NOMO-1 treated with dmso at 0.1 percent for 144 hours (cell line): ENCODE measurements around the gene SCFD2.
"Not testable (repeated sequence)": the region's sequence is repeated elsewhere in the genome, so short reads cannot be mapped to it uniquely, and the experiment has no call there.

ENCODE experiments used
- DNase-seq: peaks from one replicate; lab custom pipeline; 2025; ENCODE audit not compliant: unreplicated experiment; lab: John Stamatoyannopoulos, UW

The SCFD2 gene

DNA sequence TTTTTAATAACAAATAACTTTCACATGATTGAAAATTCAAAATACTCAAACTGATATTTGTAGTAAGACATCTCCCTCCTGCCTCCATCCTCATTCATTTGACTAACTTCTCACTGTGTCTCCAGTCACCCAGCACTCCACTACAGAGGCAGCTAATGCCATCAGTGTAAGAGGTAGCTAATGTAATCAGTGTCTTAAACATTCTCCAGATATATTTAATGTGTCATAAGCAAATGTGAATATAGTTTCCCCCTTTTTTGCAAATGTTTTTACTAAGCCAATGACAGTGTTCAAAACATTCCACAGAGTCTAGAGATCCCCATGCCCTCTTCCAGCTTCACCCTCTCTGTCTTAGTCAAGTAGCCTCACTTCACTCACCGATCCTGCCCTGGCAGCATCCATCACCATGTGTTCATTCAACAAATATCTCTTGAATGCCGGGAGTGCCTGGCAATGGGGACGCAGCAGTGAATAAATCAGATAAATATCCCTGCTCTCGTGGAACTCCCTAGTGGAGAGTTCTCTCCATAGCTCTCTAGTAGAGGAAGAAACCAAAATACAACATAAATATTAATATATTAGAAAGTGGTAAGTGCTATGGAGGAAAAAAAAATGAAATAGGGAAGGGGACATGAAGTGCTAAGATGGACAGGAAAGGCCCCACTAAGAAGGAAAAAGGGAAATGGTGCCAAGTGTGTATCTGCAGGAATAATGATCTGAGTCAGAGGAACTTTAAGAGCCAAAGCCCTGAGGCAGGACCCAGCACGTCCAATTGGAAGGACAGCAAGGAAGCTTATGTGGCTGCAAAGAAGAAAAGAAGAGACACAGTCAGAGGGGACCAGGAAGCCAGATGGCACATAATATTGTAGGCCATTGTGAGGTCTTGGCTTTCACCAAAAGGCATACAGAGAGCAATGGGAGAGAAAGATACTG, 18.7 kb downstream of the SCFD2 start:
- DNase-seq = no peak

DNA sequence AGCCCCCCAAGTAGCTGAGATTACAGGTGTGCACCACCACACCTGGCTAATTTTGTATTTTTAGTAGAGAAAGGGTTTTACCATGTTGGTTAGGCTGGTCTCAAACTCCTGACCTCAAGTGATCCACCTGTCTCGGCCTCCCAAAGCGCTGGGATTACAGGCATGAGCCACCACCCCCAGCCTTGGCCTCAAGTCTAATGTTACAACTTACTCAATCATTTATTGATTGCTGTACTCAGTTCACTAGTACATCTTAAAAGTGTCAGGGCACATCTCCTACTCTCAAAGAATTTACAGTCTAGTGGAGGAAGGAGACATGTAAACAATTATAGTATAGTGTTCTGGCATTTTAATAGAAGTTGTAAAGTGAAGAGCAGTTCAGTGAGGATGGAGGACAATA, 19.5 kb downstream of the SCFD2 start:
- DNase-seq = not testable (repeated sequence)

DNA sequence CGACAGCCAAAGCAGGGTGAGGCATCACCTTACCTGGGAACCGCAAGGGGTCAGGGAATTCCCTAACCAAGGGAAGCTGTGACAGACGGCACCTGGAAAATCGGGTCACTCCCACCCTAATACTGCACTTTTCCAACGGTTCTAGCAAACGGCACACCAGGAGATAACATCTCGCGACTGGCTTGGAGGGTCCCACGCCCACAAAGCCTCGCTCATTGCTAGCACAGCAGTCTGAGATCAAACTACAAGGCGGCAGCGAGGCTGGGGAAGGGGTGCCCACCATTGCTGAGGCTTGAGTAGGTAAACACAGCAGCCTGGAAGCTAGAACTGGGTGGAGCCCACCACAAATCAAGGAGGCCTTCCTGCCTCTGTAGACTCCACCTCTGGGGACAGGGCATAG, 25.7 kb downstream of the SCFD2 start:
- not testable (repeated sequence) for DNase-seq

DNA sequence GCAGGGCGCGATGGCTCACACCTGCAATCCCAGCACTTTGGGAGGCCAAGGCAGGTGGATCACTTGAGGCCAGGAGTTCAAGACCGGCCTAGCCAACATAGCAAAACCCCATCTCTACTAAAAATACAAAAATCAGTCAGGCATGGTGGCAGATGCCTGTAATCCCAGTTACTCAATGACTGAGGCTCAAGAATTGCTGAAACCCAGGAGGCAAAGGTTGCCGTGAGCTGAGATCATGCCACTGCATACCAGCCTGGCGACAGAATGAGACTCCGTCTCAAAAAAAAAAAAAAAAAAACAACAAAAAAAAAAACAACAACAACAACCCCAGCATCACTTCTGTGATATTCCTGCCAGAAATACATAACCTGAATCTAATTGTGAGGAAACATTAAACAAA, 30.9 kb downstream of the SCFD2 start:
- DNase-seq = not testable (repeated sequence)

DNA sequence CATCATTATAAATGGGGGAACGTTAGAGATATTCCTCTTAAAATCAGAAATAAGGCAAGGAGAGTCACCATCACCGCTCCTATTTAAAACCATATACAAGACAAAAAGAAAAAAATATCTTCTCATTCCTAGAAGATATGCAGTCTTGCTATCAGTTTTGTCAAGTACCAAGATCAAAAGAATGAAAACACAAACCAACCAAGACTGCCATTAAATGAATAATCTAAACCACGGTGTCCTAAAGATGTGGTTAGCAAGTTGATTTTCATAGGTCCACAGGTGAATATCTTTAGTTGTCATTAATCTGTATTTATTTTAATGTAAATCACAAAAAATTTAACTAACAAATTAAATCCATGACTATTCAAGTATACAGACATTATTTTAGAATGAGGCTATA, 39.3 kb downstream of the SCFD2 start:
- DNase-seq = no peak

DNA sequence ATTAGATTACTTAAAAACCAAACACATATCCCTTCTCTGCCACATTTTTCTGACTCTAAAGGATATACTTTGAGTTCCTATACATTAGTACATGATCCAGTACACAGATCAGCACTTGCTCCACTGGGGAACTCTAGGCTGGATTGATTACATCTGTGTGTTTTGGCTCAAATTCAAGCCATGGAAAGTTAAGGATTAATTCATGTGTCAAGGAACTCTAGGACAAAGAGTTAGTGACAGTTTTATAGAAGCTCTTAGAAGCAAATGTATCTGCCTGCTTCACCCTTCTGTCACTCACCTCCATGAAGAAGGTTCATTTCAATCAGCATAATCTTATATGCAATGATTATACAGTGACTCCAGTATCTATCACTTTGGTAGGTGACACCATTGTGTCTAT, 43.2 kb downstream of the SCFD2 start:
- no peak for DNase-seq

DNA sequence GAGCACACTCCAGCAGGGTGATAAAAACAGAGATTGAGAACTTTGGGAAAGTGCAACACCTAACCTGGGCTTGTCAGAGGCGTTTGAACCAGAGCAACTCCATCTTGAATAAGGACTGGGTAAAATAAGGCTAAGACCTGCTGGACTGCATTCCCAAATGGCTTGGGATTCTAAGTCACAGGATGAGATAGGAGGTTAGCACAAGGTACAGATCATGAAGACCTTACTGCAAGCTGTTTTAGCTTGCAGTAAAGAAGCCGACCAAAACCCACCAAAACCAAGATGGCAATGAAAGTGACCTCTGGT, 43.9 kb downstream of the SCFD2 start:
- no peak for DNase-seq

DNA sequence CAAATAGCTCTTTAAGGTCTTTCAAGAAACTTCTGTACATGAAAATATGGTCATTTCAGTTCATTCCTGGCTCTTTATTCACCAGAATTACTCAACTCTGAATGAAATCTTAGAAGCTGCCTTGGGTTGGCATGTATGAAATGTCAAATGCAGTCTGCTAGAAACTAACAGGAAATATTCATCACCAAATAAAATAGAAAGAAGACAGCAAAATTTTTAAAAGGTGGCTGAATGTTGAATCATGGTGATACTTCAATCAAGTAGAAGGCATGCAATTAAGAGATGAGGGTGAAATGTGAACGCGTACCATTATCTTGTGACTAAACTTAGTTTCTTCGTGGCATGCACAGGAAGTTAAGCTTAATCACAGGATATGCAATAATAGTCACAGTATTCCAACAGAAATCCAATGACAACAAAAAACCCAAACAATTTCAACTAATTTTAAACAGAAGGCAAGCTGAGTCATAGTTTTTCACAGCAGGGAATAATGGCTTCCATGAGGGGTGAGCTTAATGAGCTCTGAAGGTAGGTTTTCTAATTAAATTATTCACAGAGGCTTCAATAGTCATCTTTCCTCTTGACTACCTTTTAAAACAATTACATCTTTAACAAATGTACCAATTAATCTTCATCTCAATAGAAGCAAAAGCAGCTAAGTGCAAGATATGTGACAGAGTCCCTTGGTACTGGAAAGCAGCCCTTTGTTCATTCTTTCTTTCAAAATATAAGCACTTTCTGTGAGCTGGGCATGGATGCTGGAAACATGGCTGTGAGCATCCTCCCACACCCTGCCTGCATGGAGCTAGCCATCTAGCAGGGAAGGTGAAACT, 44.5 kb downstream of the SCFD2 start:
- no peak for DNase-seq

DNA sequence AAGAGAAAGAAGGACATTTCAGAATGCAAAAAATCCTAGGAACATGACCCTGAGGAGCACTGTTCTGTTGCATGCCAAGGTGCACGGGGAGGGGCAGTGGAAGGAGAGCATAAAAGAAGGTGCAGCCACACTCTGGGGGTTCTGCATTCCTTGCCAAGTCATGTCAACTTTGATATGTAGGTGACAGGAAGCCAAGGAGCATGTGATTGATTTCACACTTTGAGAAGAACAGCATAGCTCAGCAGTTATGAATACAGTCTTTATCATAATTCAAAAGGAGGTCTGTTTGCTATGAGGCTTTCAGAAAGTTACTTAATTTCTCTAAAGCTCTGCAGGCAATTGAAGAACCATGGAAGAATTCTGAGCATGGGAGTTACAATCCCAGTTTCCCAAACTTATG, 50.6 kb downstream of the SCFD2 start:
- DNase-seq = no peak

DNA sequence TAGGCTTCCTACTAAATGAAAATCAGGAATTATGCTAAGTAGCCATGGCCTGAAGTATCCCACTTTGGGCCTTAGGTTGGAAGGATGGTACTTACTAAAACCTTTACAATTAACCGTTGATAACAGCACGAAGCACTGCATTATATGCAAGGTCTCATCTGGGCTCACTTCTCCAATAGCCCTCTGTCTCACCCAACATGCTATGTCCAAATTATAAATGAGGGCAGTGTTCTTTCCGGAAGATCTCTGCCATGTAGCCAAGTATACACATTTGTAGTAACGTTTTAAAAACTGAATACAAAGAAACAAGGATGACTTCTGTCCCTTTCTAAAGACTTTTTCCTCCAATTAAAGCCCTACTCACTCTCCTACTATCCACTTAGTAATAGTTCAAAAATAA, 51.6 kb downstream of the SCFD2 start:
- no peak for DNase-seq

DNA sequence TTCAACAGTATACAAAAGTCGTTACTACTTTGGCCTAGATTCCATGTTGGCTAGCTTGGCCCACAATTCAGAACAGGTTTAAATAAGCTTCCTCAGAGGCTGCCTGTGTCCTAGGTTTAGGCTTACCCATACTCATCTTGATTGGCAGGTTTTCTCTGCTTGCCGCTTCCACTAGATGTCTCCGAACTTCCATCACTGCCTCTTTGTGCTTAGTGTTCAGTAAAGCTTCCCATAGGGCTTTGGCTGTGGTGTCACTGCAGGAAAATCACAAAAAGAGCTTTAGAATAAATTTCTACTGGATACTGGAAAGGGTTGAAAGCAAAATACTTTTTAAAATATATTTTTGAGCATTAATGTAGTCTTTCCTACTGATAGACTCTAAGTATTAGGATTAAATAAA, 52.4 kb downstream of the SCFD2 start:
- DNase-seq = no peak

DNA sequence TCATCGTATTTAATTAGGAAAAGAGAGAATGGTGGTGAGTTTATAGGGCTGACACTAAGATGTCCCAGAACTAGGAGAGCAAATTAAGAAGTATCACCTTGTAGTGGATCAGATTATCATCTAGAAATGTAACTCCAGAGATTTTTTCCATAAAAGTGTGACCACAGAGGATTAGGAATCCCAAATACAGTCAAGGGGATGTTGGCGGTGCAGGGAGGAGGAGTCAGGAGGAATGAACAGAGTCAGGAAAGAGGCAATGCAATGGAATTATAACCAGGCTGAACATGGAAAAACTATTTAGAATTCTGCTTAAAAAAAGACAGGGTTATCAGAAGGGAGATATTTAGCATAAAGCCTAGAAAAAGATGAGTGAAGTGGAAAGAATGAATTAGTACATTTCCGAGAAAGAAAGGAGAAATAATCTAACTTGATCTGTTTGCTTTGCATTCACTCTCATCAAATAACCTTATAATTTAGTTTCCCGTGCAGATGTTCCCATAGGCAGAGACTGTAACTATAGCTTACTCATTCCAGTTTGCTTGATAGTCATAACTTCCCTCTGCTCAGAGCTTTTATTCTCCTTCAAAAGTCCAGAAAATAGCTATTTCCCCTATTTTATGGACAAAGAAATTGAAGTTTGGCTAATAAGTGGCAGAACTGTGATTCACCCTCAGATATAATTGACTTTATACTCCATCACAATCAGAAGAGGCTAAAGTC, 56.4 kb downstream of the SCFD2 start:
- DNase-seq = no peak

DNA sequence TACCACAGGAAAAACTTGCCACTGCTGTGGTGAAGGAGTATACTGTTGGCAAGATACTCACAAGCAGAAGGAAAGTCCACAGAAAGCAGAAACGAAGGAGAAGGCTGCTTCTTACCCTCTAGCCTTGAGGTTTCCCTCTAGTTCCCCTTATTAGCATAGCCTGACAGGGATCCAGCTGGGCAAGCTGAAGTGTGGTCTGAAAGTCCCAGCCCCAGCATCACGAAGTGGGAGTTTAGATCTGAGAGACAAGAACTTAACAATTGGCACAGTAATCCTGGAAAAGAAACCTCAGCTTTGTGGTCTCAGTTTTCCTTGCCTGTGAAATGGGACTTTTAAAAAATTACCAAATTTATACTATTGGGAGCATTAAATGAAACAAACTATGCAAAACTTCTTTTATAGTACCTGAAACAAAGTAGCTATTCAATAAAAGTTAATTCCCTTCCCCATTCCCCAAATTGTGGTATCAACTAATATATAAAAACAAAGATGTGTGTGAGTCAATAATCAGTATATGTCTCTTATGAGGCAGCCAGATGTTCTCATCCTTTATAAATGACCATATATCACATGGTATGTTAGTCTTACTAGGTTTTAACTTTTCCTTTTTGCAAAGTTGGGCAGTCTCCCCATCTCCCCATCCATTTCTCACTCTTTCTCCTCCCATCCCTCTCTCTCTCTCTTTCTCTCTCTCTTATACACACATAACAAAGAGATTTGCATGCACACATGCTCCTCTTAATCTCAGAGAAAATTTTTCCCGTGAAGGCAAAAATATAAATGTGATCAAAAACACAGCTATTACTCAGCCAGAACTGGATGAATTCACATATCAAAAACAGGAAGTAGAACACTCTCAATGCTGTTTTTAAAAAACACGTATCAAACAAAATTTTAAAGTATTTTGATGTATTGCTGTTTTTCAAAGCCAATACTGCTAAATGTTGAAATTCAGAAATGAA, 57.8 kb downstream of the SCFD2 start:
- no peak for DNase-seq

DNA sequence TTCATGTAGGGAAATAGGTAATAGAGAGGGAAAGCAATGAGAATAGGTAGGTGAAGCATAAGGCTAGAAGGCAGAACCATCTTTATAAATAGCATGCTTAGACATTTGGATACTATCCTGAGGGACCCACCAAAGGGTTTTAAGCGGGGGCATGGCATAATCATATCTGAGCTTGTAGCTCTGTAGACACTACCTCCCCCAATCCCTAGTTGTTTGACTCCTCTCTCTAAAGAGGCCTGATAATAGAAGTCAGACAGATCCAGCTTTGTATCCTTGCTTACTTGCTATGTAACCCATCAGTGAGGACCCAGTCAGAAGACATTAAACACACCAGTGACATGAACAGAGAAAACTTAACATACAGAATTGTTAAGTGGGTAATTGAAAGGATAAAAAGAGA, 58.7 kb downstream of the SCFD2 start:
- DNase-seq = no peak

DNA sequence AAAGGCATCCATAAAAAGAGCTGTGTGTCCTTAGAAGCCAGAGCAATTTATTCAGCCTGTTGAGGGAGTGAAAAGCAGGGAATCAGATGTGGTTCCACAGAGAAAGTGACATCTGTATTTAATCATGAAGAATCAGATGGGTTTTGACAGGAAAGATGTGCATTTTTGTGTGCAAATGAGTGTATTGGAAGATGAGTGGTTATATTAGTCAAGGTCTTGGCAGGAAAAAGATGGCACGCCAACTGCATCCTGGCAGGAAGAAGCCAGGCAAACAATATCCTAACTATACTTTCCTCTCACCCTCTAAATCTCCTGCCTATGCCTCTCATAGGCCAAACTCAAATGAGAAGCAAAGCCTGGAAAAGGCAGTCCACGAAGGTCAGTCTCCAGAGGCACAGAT, 59.1 kb downstream of the SCFD2 start:
- no peak for DNase-seq

DNA sequence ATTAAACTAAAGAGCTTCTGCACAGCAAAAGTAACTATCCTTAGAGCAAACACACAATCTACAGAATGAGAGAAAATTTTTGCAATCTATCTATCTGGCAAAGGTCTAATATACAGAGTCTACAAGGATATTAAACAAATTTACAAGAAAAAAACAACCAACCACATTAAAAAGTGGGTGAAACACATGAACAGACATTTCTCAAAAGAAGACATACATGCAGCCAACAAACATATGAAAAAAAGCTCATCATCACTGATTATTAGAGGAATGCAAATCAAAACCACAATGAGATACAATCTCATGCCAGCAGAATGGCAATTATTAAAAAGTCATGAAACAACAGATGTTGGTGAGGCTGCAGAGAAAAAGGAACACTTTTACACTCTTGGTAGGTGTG, 73.7 kb downstream of the SCFD2 start:
- not testable (repeated sequence) for DNase-seq

DNA sequence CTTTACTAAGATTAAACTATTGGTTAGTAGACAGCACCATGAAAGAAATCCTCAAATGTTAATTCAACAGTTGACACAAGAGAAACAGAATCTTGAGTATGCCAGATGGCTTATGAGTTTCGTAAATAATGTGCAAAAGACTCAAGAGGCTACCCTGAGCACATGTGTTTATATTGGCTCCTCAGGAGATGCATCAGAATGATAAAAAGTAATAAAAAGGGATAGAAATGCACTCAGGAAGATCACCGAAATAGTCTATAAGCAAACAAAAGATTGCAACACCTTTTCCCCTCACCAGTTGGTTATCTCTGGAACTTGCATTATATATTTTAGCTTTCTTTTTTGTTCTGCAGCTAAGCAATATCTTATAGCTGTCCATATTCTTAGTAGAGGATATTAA, 84.4 kb downstream of the SCFD2 start:
- DNase-seq = no peak

DNA sequence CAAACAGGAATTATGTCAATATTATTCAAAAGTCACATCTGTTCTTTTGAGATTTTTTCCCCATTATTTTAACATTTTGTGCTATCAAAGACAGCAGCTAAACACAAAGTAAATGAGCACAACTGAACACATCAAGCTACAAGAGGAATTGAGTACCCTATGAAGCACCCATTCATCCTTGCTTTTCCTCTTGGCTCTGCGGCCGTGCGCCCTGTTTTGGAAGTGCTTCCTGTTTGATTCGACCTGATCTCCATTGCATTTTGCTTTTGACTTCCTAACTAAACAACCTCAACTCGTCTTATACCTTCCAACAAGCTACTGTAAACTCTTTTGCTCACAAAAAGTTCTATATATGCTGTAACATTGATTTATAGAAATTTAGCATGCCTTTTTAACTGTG, 85.0 kb downstream of the SCFD2 start:
- no peak for DNase-seq

DNA sequence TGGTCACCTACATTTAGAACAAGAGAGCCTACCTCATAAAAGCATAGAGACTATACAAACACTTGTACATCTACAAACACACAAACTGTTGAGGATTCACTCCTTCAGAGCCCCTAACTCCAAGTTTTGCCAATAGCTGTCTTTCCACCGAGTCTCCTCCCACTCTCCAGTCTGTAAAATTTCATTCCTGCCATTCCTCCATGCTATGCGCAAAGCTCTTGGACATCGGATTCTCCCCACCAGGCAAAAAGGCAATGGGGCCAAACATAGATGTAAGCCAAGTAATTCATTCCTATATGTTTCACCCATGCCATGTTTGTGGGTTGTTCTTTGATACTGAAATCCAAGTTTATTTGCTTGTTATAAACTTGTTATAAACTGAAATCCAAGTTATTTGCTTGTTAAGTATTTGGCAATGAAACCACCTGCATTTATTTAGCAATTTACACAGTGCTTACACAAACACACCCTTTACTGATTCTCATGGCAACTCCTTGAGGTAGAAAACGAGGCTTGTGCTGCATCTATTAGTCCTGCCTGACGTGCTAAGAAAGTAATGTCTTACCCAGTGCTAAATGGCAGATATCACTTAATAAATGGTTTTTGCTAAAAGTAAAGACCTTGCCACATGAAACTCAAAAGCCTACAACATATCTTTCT, 91.1 kb downstream of the SCFD2 start:
- no peak for DNase-seq

DNA sequence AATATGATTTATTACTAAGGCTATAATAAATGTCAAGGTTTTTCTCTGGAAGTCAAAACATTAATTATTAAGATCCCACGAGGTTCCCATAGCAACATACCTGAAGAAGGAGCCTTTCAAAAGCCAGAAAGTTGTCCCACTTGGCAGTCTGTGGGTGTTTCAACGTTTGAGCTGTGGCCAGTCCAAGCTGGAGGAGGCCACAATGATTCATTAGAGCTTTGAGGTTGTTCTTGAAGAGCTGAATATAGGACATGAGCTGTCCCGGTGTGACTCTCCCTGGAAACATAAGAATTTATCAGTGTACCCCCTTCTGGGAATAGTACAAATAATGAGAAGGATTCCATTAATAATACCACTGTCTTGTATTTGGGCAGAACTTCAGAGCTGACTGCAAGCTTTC, 92.1 kb downstream of the SCFD2 start:
- no peak for DNase-seq
